A549 (cell line): ENCODE results near the gene ITPR3. TPM values are rescaled to one million over a fixed set of nuclear protein-coding genes. Genes with fewer than 3 reads are reported as not detected.

Source experiments
- ATAC-seq, 2 experiments: fragments of 200-7000 bp in 1 of 2; fragments of >200 bp in 1 of 2; cut with Nextera tagmentation in 1 of 2; cut with Tn5 transposase in 1 of 2; 3 replicates each; pipeline versions ENCODE4 v1.8.0 to v1.9.1; 2018 to 2020; ENCODE audit warnings: mild to moderate bottlenecking in 1 of 2, moderate library complexity in 1 of 2
- CTCF ChIA-PET: fragments of 300-600 bp; sonication (Branson Sonifier 250); formaldehyde crosslinking; extraction: SDS; loops from one replicate; lab custom pipeline; 2021; ENCODE audit warnings: antibody characterized with exemption, inconsistent platforms; lab: Yijun Ruan, JAX
- POLR2A ChIA-PET: fragments of 350-600 bp; formaldehyde crosslinking; extraction: SDS; loops from one replicate; lab custom pipeline; 2021; ENCODE audit warnings: antibody characterized with exemption, inconsistent platforms; lab: Yijun Ruan, JAX
- DNase-seq, 2 experiments: peaks; one replicate each; pipeline versions ENCODE4 v3.0.0 to v3.0.0-alpha.2; 2011 to 2016; ENCODE audit warnings: low read depth in 1 of 2, low spot score in 1 of 2
- FAIRE-seq: peaks from 2 replicates; lab custom pipeline; 2011; peaks lifted over from hg19 to GRCh38; lab: Jason Lieb, UNC
- H3K27ac ChIP-seq, 2 experiments: fragments of >200 bp; sonication (Bioruptor Twin); formaldehyde crosslinking; 3 replicates each; pipeline ENCODE4 v1.5.1; 2016 to 2017
- H3K4me1 ChIP-seq: fragments of >200 bp; sonication (Bioruptor Twin); formaldehyde crosslinking; 3 replicates; pipeline ENCODE4 v1.6.1; 2016
- H3K4me2 ChIP-seq: fragments of >200 bp; sonication (Bioruptor Twin); formaldehyde crosslinking; 3 replicates; pipeline ENCODE4 v1.6.1; 2016
- H3K4me3 ChIP-seq: fragments of >200 bp; sonication (Bioruptor Twin); formaldehyde crosslinking; 3 replicates; pipeline ENCODE4 v1.5.1; 2016
- H3K9me3 ChIP-seq: fragments of >200 bp; sonication (Bioruptor Twin); formaldehyde crosslinking; 3 replicates; pipeline ENCODE4 v1.6.1; 2016
- CBX2 ChIP-seq: fragments of 200-600 bp; sonication (generic); IDR thresholded peaks from 2 replicates; pipeline ENCODE4 v1.6.1; 2016; ENCODE audit warnings: low read depth, mild to moderate bottlenecking, borderline replicate concordance
- CEBPB ChIP-seq, 2 experiments: fragments of >200 bp in 1 of 2; sonication (Bioruptor Twin) in 1 of 2; formaldehyde crosslinking in 1 of 2; IDR thresholded peaks; 2 replicates each; pipeline ENCODE4 v1.6.1; 2012 to 2016
- CHD2 ChIP-seq: fragments of 150-350 bp; IDR thresholded peaks from 2 replicates; pipeline ENCODE4 v1.6.1; 2014; ENCODE audit warnings: low read length; ENCODE audit not compliant: partially characterized antibody
- GATA3 ChIP-seq: IDR thresholded peaks from 2 replicates; pipeline ENCODE4 v1.6.1; 2012; ENCODE audit warnings: borderline replicate concordance
- JUN ChIP-seq, 2 experiments: fragments of >200 bp; sonication (Bioruptor Twin); formaldehyde crosslinking; IDR thresholded peaks; 2 replicates in 1 of 2; 3 replicates in 1 of 2; pipeline ENCODE4 v1.6.1; 2016 to 2017
- MAFK ChIP-seq: fragments of 450-650 bp; IDR thresholded peaks from 2 replicates; pipeline ENCODE4 v1.6.1; 2014; ENCODE audit not compliant: partially characterized antibody
- MAZ ChIP-seq: fragments of 150-350 bp; IDR thresholded peaks from 2 replicates; pipeline ENCODE4 v1.6.1; 2014; ENCODE audit warnings: antibody characterized with exemption, low read depth, low read length, borderline replicate concordance
- NR3C1 ChIP-seq: fragments of >200 bp; sonication (Bioruptor Twin); formaldehyde crosslinking; IDR thresholded peaks from 3 replicates; pipeline ENCODE4 v1.6.1; 2017
- PBX3 ChIP-seq: IDR thresholded peaks from 2 replicates; pipeline ENCODE4 v1.6.1; 2012
- PHF8 ChIP-seq: fragments of 200-600 bp; sonication (generic); IDR thresholded peaks from 2 replicates; pipeline ENCODE4 v1.6.1; 2016; ENCODE audit warnings: low read depth, mild to moderate bottlenecking, antibody characterized with exemption, moderate library complexity, borderline replicate concordance
- POLR2A ChIP-seq: IDR thresholded peaks from 2 replicates; pipeline ENCODE4 v1.6.1; 2012; ENCODE audit warnings: mild to moderate bottlenecking, low read length
- RAD21 ChIP-seq, 2 experiments: fragments of >200 bp in 1 of 2; sonication (Bioruptor Twin) in 1 of 2; formaldehyde crosslinking in 1 of 2; IDR thresholded peaks in 1 of 2; conservative IDR thresholded peaks in 1 of 2; 2 replicates in 1 of 2; 3 replicates in 1 of 2; pipeline ENCODE4 v1.6.1; 2012 to 2018; ENCODE audit warnings: inconsistent platforms in 1 of 2
- REST ChIP-seq: fragments of 200-600 bp; sonication (generic); IDR thresholded peaks from 2 replicates; pipeline ENCODE4 v1.6.1; 2016; ENCODE audit warnings: antibody characterized with exemption, mild to moderate bottlenecking, moderate library complexity
- SMC3 ChIP-seq: fragments of >200 bp; sonication (Bioruptor Twin); formaldehyde crosslinking; IDR thresholded peaks from 3 replicates; pipeline ENCODE4 v1.6.1; 2018; ENCODE audit warnings: inconsistent platforms
- ZC3H11A ChIP-seq: fragments of 450-650 bp; IDR thresholded peaks from 2 replicates; pipeline ENCODE4 v1.6.1; 2014; ENCODE audit warnings: antibody characterized with exemption, mild to moderate bottlenecking
- ZFP36 ChIP-seq: fragments of 450-650 bp; IDR thresholded peaks from 2 replicates; pipeline ENCODE4 v1.6.1; 2014; ENCODE audit warnings: borderline replicate concordance; ENCODE audit not compliant: partially characterized antibody
- WGBS: methylation state at CpG from one replicate; pipeline ENCODE4 v1.1.6; 2017; ENCODE audit errors: missing lambda C conversion rate; 5-methylcytosine and 5-hydroxymethylcytosine counted together
- polyA plus RNA-seq, 4 experiments: library from polyadenylated mRNA; depleted of rRNA in 3 of 4; stranded (reverse); fragments of >200 nt; fragmentation: RNase III in 1 of 4; extraction: RNeasy Plus Mini Kit Qiagen cat#74134 plus additional on column Dnase treatment in 1 of 4; gene quantifications; 2 replicates in 3 of 4; 3 replicates in 1 of 4; pipeline ENCODE4 v1.2.3, GENCODE V29; 2011 to 2017
- TF ChIP-seq, protein P1 (sequence below): fragments of >200 bp; sonication (Bioruptor Twin); formaldehyde crosslinking; IDR thresholded peaks from 3 replicates; pipeline ENCODE4 v1.5.1; 2016
- TF ChIP-seq, protein P2 (sequence below): IDR thresholded peaks from 2 replicates; pipeline ENCODE4 v1.6.1; 2012
- TF ChIP-seq, protein P3 (sequence below): fragments of 250-450 bp; sonication (Bioruptor Pico); IDR thresholded peaks from 2 replicates; pipeline ENCODE4 v1.5.0; 2020; ENCODE audit warnings: low read depth, mild to moderate bottlenecking, moderate library complexity

Gene ITPR3
- polyA plus RNA-seq, 2 of the 4 experiments (the other 2 are of a cell fraction), result 17.6 to 20.8 TPM

DNA sequence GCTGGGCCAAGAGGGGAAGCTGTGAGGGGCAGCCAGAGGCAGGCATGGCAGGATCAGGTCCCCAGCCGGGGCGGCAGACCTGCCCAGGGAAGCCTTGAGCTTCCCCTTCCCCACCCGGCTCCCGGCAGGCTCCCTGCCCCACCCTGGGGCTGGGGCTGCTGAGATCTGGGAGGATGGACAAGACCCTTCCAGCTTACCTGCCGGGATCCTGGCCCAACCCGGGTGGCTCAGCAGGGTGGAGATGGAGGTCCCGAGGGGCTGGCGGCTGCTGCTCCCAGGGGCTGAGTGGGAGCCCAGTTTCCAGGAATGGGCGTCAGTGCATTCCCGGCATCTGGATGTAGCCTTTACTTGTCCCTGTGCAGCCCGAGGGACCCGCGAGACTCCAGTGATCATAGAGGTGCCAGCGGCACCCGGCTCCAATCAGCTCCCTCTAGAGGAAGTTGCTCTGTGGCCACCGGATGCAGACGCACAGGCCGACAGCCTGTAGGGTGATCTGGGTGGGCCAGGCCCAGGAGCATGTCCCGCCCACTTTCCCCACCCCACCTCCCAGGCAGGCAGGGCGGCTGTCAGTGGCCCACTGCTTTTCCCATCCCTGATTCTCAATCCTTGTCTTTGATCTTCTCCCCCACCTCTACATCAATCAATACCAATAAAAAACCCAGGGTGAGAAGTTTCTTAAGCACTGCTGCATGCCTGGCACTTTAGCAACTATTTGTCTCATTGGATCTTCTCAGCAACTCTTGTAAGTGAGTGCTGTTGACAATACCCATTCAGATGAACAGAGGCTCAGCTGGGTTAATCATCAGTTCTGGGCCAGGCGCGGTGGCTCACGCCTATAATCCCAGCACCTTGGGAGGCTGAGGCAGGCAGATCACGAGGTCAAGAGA, 41.1 kb upstream of the ITPR3 start, which contains the start of gene BAK1:
Gene BAK1, minus strand, starts transcription at position 449 of the 887 bp plus-strand sequence. CDS start 2,672 bp downstream, outside the sequence.
- ChIA-PET POLR2A (interaction anchor here (0.6 to 1.7 kb wide), 7 partner anchors 9 to 154 kb away, joined by 3 to 8 read pairs (median 4); partner anchors contain the start of genes ITPR3, UQCC2 and ZBTB9), CTCF (interaction anchor here (0.6 to 4.3 kb wide), 15 partner anchors 8 to 449 kb away, joined by 3 to 33 read pairs (median 3); no protein-coding TSS in a partner anchor)
- WGBS, result under 1% methylated on average over 16 of the region's 24 CpGs
- ATAC-seq (peak; percentile 97 to 98), DNase-seq (peak; percentile 88 to 93), FAIRE-seq (no peak)
- Histone ChIP-seq H3K4me1 (peaks cover 23% of the 10 kb centered on the region), H3K27ac (peak within 1 kb of the TSS; percentile 85 to 96), H3K9me3 (no peaks in the 10 kb centered on the region), H3K4me2 (peak within 1 kb of the TSS; percentile 74), H3K4me3 (peak within 1 kb of the TSS; percentile 84)
- no peak for TF ChIP-seq MAFK
- TF ChIP-seq, protein P1, sequence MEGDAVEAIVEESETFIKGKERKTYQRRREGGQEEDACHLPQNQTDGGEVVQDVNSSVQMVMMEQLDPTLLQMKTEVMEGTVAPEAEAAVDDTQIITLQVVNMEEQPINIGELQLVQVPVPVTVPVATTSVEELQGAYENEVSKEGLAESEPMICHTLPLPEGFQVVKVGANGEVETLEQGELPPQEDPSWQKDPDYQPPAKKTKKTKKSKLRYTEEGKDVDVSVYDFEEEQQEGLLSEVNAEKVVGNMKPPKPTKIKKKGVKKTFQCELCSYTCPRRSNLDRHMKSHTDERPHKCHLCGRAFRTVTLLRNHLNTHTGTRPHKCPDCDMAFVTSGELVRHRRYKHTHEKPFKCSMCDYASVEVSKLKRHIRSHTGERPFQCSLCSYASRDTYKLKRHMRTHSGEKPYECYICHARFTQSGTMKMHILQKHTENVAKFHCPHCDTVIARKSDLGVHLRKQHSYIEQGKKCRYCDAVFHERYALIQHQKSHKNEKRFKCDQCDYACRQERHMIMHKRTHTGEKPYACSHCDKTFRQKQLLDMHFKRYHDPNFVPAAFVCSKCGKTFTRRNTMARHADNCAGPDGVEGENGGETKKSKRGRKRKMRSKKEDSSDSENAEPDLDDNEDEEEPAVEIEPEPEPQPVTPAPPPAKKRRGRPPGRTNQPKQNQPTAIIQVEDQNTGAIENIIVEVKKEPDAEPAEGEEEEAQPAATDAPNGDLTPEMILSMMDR, result peak; percentile 31; the same call in 2 of the 3 replicates
- TF ChIP-seq, protein P2, sequence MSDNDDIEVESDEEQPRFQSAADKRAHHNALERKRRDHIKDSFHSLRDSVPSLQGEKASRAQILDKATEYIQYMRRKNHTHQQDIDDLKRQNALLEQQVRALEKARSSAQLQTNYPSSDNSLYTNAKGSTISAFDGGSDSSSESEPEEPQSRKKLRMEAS, result peak; percentile 47; the same call in 1 of the 2 replicates
- peak; percentile 43; the same call in 1 of the 2 replicates for TF ChIP-seq REST
- TF ChIP-seq MAZ, result no peak
- 0 out of 5 replicates have a peak, but pooled peaks of 1 of the 2 experiments have one; percentile 21 for TF ChIP-seq RAD21 (conservative IDR thresholded peaks at IDR 0.05 in 1 of 2, IDR thresholded peaks at IDR 0.05 in 1 of 2)
- TF ChIP-seq ZFP36, result no peak
- TF ChIP-seq POLR2A, result peak; percentile 59
- TF ChIP-seq CHD2, result peak; percentile 31
- TF ChIP-seq CBX2, result no peak
- TF ChIP-seq, protein P3, sequence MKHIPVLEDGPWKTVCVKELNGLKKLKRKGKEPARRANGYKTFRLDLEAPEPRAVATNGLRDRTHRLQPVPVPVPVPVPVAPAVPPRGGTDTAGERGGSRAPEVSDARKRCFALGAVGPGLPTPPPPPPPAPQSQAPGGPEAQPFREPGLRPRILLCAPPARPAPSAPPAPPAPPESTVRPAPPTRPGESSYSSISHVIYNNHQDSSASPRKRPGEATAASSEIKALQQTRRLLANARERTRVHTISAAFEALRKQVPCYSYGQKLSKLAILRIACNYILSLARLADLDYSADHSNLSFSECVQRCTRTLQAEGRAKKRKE (CRISPR knock-in tag), result no peak
- TF ChIP-seq PHF8, result 0 out of 2 replicates have a peak, but pooled peaks have one; percentile 21
- no peak for TF ChIP-seq ZC3H11A
- TF ChIP-seq CEBPB (IDR thresholded peaks at IDR 0.05), result no peak
- TF ChIP-seq SMC3, result peak; percentile 22; the same call in 1 of the 3 replicates
- TF ChIP-seq NR3C1, result no peak
- TF ChIP-seq GATA3, result no peak
- 0 out of 5 replicates have a peak, but pooled peaks of 1 of the 2 experiments have one; percentile 30 for TF ChIP-seq JUN (IDR thresholded peaks at IDR 0.05)
- TF ChIP-seq PBX3, result no peak
